HuH-7.5 (cell line): ENCODE results near the gene WASHC2A.
"Not testable (repeated sequence)": the region's sequence is repeated elsewhere in the genome, so short reads cannot be mapped to it uniquely, and the experiment has no call there.

Experiments used
- DNase-seq: peaks from one replicate; pipeline ENCODE4 v3.0.0; 2011; ENCODE audit warnings: low spot score

The WASHC2A gene

DNA sequence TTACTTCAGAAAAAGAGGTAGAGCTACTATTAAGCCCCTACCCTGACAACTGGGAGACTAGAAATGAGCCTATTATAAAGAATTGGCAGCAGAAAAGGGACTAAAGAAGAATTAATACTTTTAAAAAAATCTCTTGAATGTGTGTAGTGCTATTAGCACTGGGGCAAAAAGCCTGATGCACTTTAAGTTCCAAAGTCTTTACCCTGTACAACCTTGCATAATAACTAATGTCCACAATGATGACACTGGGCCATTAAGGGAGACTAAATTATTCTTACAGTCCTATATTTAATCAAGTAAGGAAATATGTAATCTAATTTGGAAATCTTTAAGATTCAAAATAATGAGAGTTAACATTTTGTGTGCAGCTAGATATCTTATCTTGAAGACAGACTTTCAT is 90.1 kb downstream of the WASHC2A start:
- DNase-seq: not testable (repeated sequence)

DNA sequence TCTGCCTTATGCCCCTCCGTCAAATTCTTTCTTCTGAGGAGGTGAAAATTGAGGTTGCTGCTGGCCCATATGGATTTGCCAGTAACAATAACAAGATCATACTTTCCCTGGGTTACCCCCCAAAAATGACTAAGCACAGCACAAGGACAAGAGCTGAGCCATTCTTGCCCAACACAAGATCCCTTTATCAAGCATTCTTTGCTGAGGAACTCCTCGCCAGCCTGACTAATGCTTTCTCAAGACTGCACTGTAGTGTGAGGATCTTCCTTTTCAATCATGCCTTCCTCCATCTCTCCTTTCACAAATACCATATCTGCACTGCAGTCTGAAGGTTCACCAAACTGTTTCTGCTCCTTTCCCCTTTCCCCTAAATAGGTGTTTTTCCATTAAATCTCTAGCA is 92.1 kb downstream of the WASHC2A start:
- DNase-seq: not testable (repeated sequence)

DNA sequence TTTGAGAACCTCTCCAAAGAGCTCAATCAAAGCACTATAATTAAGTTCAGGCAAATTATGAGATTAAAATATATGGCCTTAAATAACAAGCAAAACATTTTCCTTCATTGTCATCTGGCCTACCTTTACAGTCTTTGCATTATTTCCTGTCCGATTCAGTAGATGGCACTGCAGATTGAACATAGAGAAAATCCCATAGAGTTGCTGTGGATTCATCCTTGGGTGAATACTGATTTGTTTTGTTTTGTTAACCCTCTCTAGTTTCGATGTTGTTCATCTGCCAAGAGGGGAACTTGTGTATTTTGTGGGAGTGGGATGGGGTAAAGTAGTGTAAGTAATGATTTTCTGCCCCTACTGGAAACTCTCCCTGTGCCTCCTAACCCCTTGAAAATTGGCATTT is 97.3 kb downstream of the WASHC2A start:
- not testable (repeated sequence) for DNase-seq

DNA sequence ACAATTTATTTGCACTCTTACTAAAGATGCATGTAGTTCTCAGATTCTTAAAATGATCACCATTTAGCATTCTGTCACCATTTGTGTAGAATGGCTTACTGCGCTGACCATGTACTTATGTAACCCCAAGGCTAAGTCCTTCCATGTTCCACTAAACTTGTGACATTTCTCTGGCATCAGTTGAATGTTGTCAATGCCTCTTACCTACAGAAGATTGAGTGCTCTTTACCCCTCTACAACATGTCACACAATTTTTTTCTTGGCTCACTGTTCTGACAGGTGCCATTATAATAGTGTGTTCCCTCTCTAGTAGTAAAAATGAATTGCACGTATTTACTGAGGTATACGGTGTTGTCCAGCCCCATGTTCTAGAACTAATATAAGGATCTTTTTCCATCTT is 100.1 kb downstream of the WASHC2A start:
- DNase-seq: not testable (repeated sequence)

DNA sequence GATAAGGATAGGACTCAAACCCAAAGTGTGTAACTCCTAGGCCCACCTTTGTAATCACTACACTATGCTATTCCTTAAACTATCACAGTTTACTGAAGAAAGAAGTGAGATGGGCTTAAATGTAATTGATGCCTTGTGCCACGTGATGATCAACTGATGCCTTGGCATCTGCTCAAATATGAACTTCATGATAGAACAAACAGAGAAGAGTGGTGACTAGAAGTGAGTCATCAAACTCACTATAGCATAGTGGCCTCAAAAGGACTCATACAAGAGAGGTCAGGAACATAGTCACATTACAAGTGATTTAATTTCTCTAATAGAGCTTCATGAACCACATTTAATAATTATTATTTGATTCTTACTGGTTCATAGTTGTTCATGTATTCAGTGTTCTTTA is 101.8 kb downstream of the WASHC2A start:
- not testable (repeated sequence) for DNase-seq

DNA sequence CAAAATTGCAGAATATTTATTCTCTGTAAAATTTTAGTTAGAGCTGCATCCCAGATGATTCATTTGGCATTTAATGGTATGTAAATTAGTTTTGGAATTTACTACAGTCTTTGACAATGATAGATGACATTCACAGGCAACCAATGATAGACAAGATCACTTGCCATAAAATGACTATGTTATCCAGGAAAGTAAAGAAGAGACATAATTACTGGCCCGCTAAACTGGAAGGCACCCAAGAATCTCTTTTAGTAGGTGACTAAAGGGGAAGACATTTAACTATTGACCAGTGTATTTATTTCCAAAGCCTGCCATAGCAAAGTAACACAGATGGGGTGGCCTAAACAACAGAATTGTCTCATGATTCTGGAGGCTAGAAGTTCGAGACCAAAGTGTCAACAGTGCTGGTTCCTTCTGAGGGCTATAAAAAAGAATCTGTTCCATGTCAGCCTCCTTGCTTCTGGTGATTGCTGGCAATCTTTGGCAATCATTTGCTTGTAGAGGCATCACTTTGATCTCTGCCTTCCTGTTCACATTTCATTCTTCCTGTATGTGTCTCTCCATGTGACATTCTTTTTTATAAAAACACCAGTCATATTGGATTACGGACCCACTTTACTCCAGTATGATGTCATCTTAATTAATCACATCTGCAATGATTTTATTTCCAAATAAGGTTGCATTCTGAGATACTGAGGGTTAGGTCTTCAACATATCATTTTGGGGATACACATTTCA is 107.2 kb downstream of the WASHC2A start:
- not testable (repeated sequence) for DNase-seq
